Measurements from ENCODE around the gene PRKCH.

The PRKCH gene

GRCh38 chr14:61477712-61478462 lies 156.5 kb downstream of the PRKCH start:
- TF ChIP-seq CSDC2 (CRISPR knock-in tag; IDR thresholded peaks at IDR 0.05) (no peak), ZFP3 (CRISPR knock-in tag; IDR thresholded peaks at IDR 0.05) (peak; percentile 73)
- no peak; the same call in 2 of the 3 replicates for ATAC-seq

DNA sequence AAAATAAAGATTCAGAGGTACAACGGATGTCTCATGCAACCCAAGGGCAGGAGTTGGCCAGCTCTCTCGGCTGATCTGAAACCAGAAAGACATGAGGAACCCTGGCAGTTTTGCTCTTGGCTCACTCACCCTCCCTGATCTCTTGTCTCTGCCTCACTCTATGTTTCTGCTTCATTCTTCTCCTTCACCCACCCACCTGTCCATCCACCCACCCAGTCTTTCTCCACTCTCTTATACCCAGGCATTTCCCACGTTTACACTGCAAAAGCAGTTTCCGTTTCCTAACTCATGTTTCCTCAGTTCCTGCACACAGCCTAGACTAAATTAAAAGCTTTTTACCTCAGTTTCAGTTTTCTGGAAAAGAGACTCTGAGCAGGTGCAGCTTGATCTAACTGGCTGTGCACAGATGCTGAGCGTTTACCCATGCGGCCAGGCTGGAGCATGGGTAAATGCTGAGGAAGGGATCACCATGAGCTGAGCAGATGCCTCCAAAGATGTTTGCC lies 157.6 kb downstream of the PRKCH start:
- no peak for ATAC-seq
- TF ChIP-seq RARB (CRISPR knock-in tag; IDR thresholded peaks at IDR 0.05) (no peak), ISL1 (CRISPR knock-in tag; IDR thresholded peaks at IDR 0.05) (no peak)

- TF ChIP-seq ESRRG (CRISPR knock-in tag; IDR thresholded peaks at IDR 0.05) (no peak), TSHZ2 (CRISPR knock-in tag; IDR thresholded peaks at IDR 0.05) (no peak), GLIS3 (CRISPR knock-in tag; IDR thresholded peaks at IDR 0.05) (no peak), ZNF565 (CRISPR knock-in tag; conservative IDR thresholded peaks at IDR 0.05; ENCODE audit: low read depth) (no peak), ZNF70 (CRISPR knock-in tag; IDR thresholded peaks at IDR 0.05) (no peak)
- TF ChIP-seq, protein P1, sequence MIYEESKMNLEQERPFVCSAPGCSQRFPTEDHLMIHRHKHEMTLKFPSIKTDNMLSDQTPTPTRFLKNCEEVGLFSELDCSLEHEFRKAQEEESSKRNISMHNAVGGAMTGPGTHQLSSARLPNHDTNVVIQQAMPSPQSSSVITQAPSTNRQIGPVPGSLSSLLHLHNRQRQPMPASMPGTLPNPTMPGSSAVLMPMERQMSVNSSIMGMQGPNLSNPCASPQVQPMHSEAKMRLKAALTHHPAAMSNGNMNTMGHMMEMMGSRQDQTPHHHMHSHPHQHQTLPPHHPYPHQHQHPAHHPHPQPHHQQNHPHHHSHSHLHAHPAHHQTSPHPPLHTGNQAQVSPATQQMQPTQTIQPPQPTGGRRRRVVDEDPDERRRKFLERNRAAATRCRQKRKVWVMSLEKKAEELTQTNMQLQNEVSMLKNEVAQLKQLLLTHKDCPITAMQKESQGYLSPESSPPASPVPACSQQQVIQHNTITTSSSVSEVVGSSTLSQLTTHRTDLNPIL (CRISPR knock-in tag; IDR thresholded peaks at IDR 0.05; ENCODE audit: low read depth), result no peak
- ATAC-seq, result no peak
These were observed 158.5 kb downstream of the PRKCH start for GRCh38 chr14:61479746-61480502.

DNA sequence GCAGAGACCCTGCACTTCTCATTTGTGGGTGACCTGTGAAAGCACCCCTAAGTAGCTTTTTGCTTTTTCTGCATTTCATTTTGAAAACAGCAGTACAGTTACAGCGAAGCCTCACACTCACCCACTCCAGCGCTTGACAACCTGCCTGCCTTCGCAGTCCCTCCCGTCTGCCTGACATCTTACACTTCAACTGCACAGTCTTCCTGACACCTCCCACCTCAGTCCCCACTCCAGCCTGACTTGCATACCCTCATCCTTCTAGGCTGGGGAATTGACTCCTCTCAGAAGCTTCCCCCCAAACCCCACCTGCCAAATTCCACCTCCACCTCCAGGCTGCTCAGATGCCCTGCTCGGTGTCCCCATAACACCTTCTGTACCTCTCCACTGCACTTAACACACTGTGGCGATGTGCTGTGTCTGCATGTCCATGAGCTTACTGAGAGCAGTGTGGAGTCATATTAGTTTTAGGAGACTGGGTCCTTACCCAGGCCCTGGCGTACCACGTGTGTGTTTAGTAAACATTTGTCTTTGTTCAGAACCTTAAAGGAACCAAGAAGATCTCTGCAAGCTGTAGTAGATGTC lies 159.4 kb downstream of the PRKCH start:
- ATAC-seq, result no peak
- no peak for TF ChIP-seq POU6F1 (CRISPR knock-in tag; IDR thresholded peaks at IDR 0.05; ENCODE audit: borderline replicate concordance, low read depth)
- no peak for TF ChIP-seq GLIS3 (CRISPR knock-in tag; IDR thresholded peaks at IDR 0.05)
- no peak for TF ChIP-seq PATZ1 (CRISPR knock-in tag; IDR thresholded peaks at IDR 0.05; ENCODE audit: borderline replicate concordance)
- no peak for TF ChIP-seq ARNTL (CRISPR knock-in tag; IDR thresholded peaks at IDR 0.05; ENCODE audit: borderline replicate concordance, low read depth)
- no peak for TF ChIP-seq ZFP3 (CRISPR knock-in tag; IDR thresholded peaks at IDR 0.05)
- TF ChIP-seq, protein P1 (CRISPR knock-in tag; IDR thresholded peaks at IDR 0.05; ENCODE audit: low read depth), result no peak
- no peak for TF ChIP-seq TOX (CRISPR knock-in tag; IDR thresholded peaks at IDR 0.05; ENCODE audit: borderline replicate concordance)
- no peak for TF ChIP-seq ISL1 (CRISPR knock-in tag; IDR thresholded peaks at IDR 0.05)
- no peak for TF ChIP-seq ESRRG (CRISPR knock-in tag; IDR thresholded peaks at IDR 0.05)
- TF ChIP-seq BACH2 (CRISPR knock-in tag; IDR thresholded peaks at IDR 0.05; ENCODE audit: borderline replicate concordance), result no peak
- no peak for TF ChIP-seq ZNF8 (CRISPR knock-in tag; IDR thresholded peaks at IDR 0.05)
- no peak for TF ChIP-seq CSDC2 (CRISPR knock-in tag; IDR thresholded peaks at IDR 0.05)
- TF ChIP-seq RARB (CRISPR knock-in tag; IDR thresholded peaks at IDR 0.05), result no peak
- no peak for TF ChIP-seq ZFP30 (CRISPR knock-in tag; IDR thresholded peaks at IDR 0.05)
- no peak for TF ChIP-seq ZNF70 (CRISPR knock-in tag; IDR thresholded peaks at IDR 0.05)
- TF ChIP-seq, protein P2, sequence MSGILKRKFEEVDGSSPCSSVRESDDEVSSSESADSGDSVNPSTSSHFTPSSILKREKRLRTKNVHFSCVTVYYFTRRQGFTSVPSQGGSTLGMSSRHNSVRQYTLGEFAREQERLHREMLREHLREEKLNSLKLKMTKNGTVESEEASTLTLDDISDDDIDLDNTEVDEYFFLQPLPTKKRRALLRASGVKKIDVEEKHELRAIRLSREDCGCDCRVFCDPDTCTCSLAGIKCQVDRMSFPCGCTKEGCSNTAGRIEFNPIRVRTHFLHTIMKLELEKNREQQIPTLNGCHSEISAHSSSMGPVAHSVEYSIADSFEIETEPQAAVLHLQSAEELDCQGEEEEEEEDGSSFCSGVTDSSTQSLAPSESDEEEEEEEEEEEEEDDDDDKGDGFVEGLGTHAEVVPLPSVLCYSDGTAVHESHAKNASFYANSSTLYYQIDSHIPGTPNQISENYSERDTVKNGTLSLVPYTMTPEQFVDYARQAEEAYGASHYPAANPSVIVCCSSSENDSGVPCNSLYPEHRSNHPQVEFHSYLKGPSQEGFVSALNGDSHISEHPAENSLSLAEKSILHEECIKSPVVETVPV (CRISPR knock-in tag; IDR thresholded peaks at IDR 0.05), result no peak
- no peak for TF ChIP-seq OSR1 (CRISPR knock-in tag; IDR thresholded peaks at IDR 0.05)
- no peak for TF ChIP-seq TSHZ2 (CRISPR knock-in tag; IDR thresholded peaks at IDR 0.05)

Measured in SK-N-SH treated with all-trans-retinoic acid at 6 μM for 48 hours (cell line).